Right lobe of liver (tissue), 4 donors: ENCODE results near the gene SLC22A23.

Experiments used
- CTCF ChIP-seq, 4 donors: fragments of 200-600 bp in 3 of 4; fragments of 450-650 bp in 1 of 4; IDR thresholded peaks; one replicate each; pipeline versions ENCODE4 v1.5.1 to v1.8.0; 2016 to 2022; ENCODE audit warnings: antibody characterized with exemption in 4 of 4, mild to moderate bottlenecking in 2 of 4
- POLR2A ChIP-seq: fragments of 450-650 bp; IDR thresholded peaks from one replicate; pipeline ENCODE4 v1.6.1; 2017; ENCODE audit warnings: antibody characterized with exemption, mild to moderate bottlenecking
- donor health status: DM: no; HTN: no; CAD: no.
- donor health status: DM: no; HTN: no; CAD: no.
- donor health status: DM: no; HTN: yes; CAD: no.

GRCh38 chr6:3288711-3289663 lies 167.9 kb downstream of the SLC22A23 start:
- TF ChIP-seq CTCF (IDR thresholded peaks at IDR 0.05), result no peak
- no peak for TF ChIP-seq POLR2A
